Cardiac muscle cell (in vitro differentiated cells and primary cell): Measurements from ENCODE around the gene ARMC7. TPM values are rescaled to one million over a fixed set of nuclear protein-coding genes. Genes with fewer than 3 reads are reported as not detected.

Experiments
- DNase-seq, 2 donors: peaks; one replicate each; pipeline versions ENCODE4 v3.0.0 to v3.0.0-alpha.2; 2010 to 2017; ENCODE audit warnings: low read depth in 1 of 2, low spot score in 1 of 2
- H3K27ac ChIP-seq: fragments of 200-600 bp; sonication (generic); 2 replicates; pipeline ENCODE4 v1.5.1; 2016
- H3K27me3 ChIP-seq: fragments of 200-600 bp; sonication (generic); 2 replicates; pipeline ENCODE4 v1.6.0; 2016; ENCODE audit warnings: control low read depth
- H3K36me3 ChIP-seq: fragments of 200-600 bp; sonication (generic); 2 replicates; pipeline ENCODE4 v1.5.1; 2016; ENCODE audit warnings: control low read depth
- H3K4me1 ChIP-seq: fragments of 200-600 bp; sonication (generic); 2 replicates; pipeline ENCODE4 v1.8.1; 2017; ENCODE audit warnings: low read depth, mild to moderate bottlenecking, mixed run types
- H3K4me3 ChIP-seq: fragments of 200-600 bp; sonication (generic); 2 replicates; pipeline ENCODE4 v1.5.1; 2016; ENCODE audit warnings: mild to moderate bottlenecking
- H3K9me3 ChIP-seq: fragments of 200-600 bp; sonication (generic); 2 replicates; pipeline ENCODE4 v1.5.1; 2017; ENCODE audit warnings: low read depth, mild to moderate bottlenecking, control low read depth
- CTCF ChIP-seq: IDR thresholded peaks from 2 replicates; pipeline ENCODE4 v1.5.1; 2012; ENCODE audit warnings: low read depth, mild to moderate bottlenecking, low read length
- polyA plus RNA-seq: library from polyadenylated mRNA; unstranded; fragments of >200 nt; fragmentation: Nextera tagmentation; extraction: Ambion mirVana; gene quantifications from 2 replicates; pipeline ENCODE4 v1.2.1, GENCODE V29; 2016
- total RNA-seq: library from RNA; depleted of rRNA; stranded (reverse); fragments of >200 nt; gene quantifications from 2 replicates; pipeline ENCODE4 v1.2.3, GENCODE V29; 2016

Gene ARMC7
- total and polyA plus RNA-seq, 2 experiments from 2014 or later = 6.5 to 8.8 TPM

DNA sequence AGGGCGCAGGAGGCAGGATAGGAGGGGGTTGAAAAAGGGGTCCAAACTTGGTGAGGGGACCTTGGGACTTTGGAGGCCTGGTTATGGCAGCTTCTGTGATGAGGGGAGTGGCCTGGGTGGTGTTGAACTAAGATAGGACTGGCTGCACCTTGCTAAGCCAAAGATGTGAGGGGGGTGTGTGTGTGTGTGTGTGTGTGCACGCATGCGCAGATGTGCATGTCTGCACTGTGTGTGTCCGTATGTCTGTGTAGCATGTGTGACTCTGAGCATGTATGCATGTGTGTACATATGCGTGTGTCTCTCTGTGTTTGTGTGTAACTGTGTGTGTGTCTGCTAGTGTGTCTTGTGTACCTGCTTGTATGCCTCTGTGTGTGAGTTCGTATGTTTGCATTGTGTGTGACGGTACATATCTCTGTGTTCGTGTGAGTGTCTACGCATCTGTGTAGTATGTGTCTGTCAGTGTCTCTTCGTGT is 17.9 kb upstream of the ARMC7 start:
- H3K4me1 ChIP-seq = peaks cover 13% of the 10 kb centered on the region
- H3K27me3 ChIP-seq = no peaks in the 10 kb centered on the region
- H3K27ac ChIP-seq = peak overlapping the region; percentile 57
- DNase-seq = no peak
- H3K36me3 ChIP-seq = no peaks in the 10 kb centered on the region
- H3K4me3 ChIP-seq = no peak overlapping the region
- no peaks in the 10 kb centered on the region for H3K9me3 ChIP-seq
- TF ChIP-seq CTCF = no peak

GRCh38 chr17:75093548-75094158 is 16.1 kb upstream of the ARMC7 start:
- H3K9me3 ChIP-seq = no peaks in the 10 kb centered on the region
- H3K27me3 ChIP-seq = no peaks in the 10 kb centered on the region
- H3K4me3 ChIP-seq = no peak overlapping the region
- H3K27ac ChIP-seq = no peak overlapping the region
- H3K36me3 ChIP-seq = no peaks in the 10 kb centered on the region
- peaks cover 3% of the 10 kb centered on the region for H3K4me1 ChIP-seq
- DNase-seq = no peak
- TF ChIP-seq CTCF = no peak

DNA sequence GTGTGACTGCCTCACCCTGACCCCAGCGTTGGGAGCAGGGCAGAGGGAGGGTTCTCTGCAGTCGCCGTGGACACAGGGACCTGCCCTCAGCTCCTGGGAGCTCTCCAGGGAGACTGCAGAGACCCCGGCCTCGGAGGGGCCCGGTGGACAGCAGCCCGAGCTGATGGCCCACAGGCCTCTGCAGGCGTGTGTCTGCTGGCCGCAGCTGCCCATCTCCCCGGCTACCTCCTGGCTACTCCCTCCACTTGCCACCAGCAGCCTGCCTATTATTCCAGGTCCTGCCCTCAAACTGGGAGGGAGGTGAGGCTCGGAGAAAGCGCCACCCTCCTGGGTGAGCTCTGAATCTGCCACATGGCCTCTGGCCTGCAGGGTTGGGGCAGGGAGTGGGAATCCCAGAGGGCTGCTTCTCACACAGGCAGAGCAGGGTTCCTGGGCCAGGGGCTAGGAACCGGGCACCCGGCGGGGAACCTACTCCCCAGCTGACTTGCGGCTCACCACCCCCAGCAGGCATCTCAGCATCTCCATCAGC is 14.8 kb upstream of the ARMC7 start:
- Histone ChIP-seq H3K4me3 (no peak overlapping the region), H3K27ac (no peak overlapping the region), H3K36me3 (no peaks in the 10 kb centered on the region), H3K27me3 (no peaks in the 10 kb centered on the region), H3K9me3 (no peaks in the 10 kb centered on the region), H3K4me1 (no peaks in the 10 kb centered on the region)
- no peak for TF ChIP-seq CTCF
- DNase-seq = no peak

GRCh38 chr17:75096082-75096625 is 13.6 kb upstream of the ARMC7 start:
- H3K27ac ChIP-seq = no peak overlapping the region

GRCh38 chr17:75097865-75098264 is 11.9 kb upstream of the ARMC7 start:
- DNase-seq = no peak

More at GRCh38 chr17:75096082-75096625, 13.6 kb upstream of the ARMC7 start:
- Histone ChIP-seq H3K4me3 (no peak overlapping the region), H3K36me3 (peaks cover 3% of the 10 kb centered on the region), H3K27me3 (no peaks in the 10 kb centered on the region), H3K9me3 (no peaks in the 10 kb centered on the region), H3K4me1 (no peaks in the 10 kb centered on the region)
- DNase-seq = peak in 1 of 2 donors; percentile 72
- TF ChIP-seq CTCF = no peak

More at GRCh38 chr17:75097865-75098264, 11.9 kb upstream of the ARMC7 start:
- H3K27me3 ChIP-seq = no peaks in the 10 kb centered on the region
- H3K36me3 ChIP-seq = peaks cover 3% of the 10 kb centered on the region
- H3K4me1 ChIP-seq = no peaks in the 10 kb centered on the region
- TF ChIP-seq CTCF = no peak
- H3K27ac ChIP-seq = no peak overlapping the region
- H3K4me3 ChIP-seq = no peak overlapping the region
- no peaks in the 10 kb centered on the region for H3K9me3 ChIP-seq
